MM.1S (cell line): ENCODE results near the gene CCDC85B.

Source experiments
- DNase-seq: peaks from one replicate; pipeline ENCODE4 v3.0.0-alpha.2; 2015
- H2AFZ ChIP-seq: fragments of 300-600 bp; sonication (generic); 2 replicates; pipeline ENCODE4 v1.6.0; 2016; ENCODE audit warnings: antibody characterized with exemption, low read length
- H3F3A ChIP-seq: fragments of 300-600 bp; sonication (generic); 2 replicates; pipeline ENCODE4 v1.6.1; 2016; ENCODE audit warnings: mild to moderate bottlenecking, antibody characterized with exemption, low read length, moderate library complexity, mixed read lengths; ENCODE audit not compliant: insufficient read depth
- H3K27ac ChIP-seq: fragments of 300-600 bp; sonication (generic); 2 replicates; pipeline ENCODE4 v1.5.1; 2016; ENCODE audit warnings: mild to moderate bottlenecking, low read length
- H3K27me3 ChIP-seq: fragments of 300-600 bp; sonication (generic); replicated peaks from 2 replicates; pipeline ENCODE4 v1.6.0; 2016; ENCODE audit warnings: low read length; ENCODE audit not compliant: insufficient read depth
- H3K36me3 ChIP-seq: fragments of 300-600 bp; sonication (generic); replicated peaks from 2 replicates; pipeline ENCODE4 v1.6.1; 2016; ENCODE audit warnings: mild to moderate bottlenecking, low read length, mixed read lengths; ENCODE audit not compliant: insufficient read depth
- H3K4me1 ChIP-seq: fragments of 300-600 bp; sonication (generic); 2 replicates; pipeline ENCODE4 v1.6.1; 2016; ENCODE audit warnings: low read length, mixed read lengths
- H3K4me2 ChIP-seq: fragments of 300-600 bp; sonication (generic); 2 replicates; pipeline ENCODE4 v1.6.0; 2016; ENCODE audit warnings: low read depth, low read length
- H3K4me3 ChIP-seq: fragments of 300-600 bp; sonication (generic); 2 replicates; pipeline ENCODE4 v1.5.1; 2016; ENCODE audit warnings: low read length, mixed read lengths
- H3K79me2 ChIP-seq: fragments of 300-600 bp; sonication (generic); 2 replicates; pipeline ENCODE4 v1.6.1; 2016; ENCODE audit warnings: mixed run types, low read length, mixed read lengths
- H3K9ac ChIP-seq: fragments of 300-600 bp; sonication (generic); 2 replicates; pipeline ENCODE4 v1.6.1; 2016; ENCODE audit warnings: low read length, mixed read lengths
- H3K9me2 ChIP-seq: fragments of 300-600 bp; sonication (generic); replicated peaks from 2 replicates; pipeline ENCODE4 v1.6.1; 2016; ENCODE audit warnings: mild to moderate bottlenecking, low read length, mixed read lengths; ENCODE audit not compliant: insufficient read depth
- H3K9me3 ChIP-seq: fragments of 300-600 bp; sonication (generic); replicated peaks from 2 replicates; pipeline ENCODE4 v1.6.1; 2016; ENCODE audit warnings: mild to moderate bottlenecking, low read length, mixed read lengths; ENCODE audit not compliant: insufficient read depth
- H4K20me1 ChIP-seq: fragments of 300-600 bp; sonication (generic); 2 replicates; pipeline ENCODE4 v1.6.1; 2016; ENCODE audit warnings: mild to moderate bottlenecking, low read length, moderate library complexity, mixed read lengths; ENCODE audit not compliant: insufficient read depth
- EZH2 ChIP-seq: fragments of 300-600 bp; sonication (generic); optimal IDR thresholded peaks from 2 replicates; pipeline ENCODE3; 2017; ENCODE audit warnings: low read depth, mild to moderate bottlenecking, antibody characterized with exemption, low read length, mixed read lengths
- EZH2phosphoT487 ChIP-seq: fragments of 300-600 bp; sonication (generic); IDR thresholded peaks from 2 replicates; pipeline ENCODE4 v1.6.1; 2018; ENCODE audit warnings: antibody characterized with exemption, low read length
- TF ChIP-seq, protein P1 (sequence below): fragments of 300-600 bp; sonication (generic); IDR thresholded peaks from 2 replicates; pipeline ENCODE4 v1.5.1; 2016; ENCODE audit warnings: antibody characterized with exemption, low read length, mixed read lengths

The CCDC85B gene

DNA sequence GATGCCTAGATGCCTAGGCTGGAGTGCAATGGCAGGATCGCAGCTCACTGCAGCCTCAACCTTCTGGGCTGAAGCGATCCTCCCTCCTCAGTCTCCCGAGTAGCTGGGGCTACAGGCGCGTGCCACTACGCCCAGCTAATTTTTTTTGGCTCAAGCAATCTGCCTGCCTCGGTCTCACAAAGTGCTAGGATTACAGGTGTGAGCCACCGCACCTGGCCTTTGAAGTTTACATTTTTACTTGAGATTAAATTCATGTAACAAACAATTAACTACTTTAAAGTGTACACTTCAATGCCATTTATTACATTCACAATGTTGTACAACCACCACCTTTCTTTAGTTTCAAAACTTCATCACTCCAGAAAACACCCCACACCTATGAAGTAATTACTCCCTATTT lies 13.2 kb downstream of the CCDC85B start:
- Histone ChIP-seq H3K27me3 (peaks cover 7% of the 10 kb centered on the region; the same call in 1 of the 2 replicates), H3K79me2 (no peaks in the 10 kb centered on the region), H3K9me3 (no peaks in the 10 kb centered on the region), H3K4me1 (peaks cover 30% of the 10 kb centered on the region), H4K20me1 (no peaks in the 10 kb centered on the region), H3K36me3 (no peaks in the 10 kb centered on the region), H3K4me2 (no peak overlapping the region), H3F3A (peaks cover 11% of the 10 kb centered on the region; the same call in 1 of the 2 replicates), H3K27ac (no peak overlapping the region), H2AFZ (no peak overlapping the region), H3K9ac (no peak overlapping the region), H3K4me3 (no peak overlapping the region), H3K9me2 (no peaks in the 10 kb centered on the region)
- TF ChIP-seq EZH2phosphoT487 (no peak), EZH2 (no peak)
- TF ChIP-seq, protein P1, sequence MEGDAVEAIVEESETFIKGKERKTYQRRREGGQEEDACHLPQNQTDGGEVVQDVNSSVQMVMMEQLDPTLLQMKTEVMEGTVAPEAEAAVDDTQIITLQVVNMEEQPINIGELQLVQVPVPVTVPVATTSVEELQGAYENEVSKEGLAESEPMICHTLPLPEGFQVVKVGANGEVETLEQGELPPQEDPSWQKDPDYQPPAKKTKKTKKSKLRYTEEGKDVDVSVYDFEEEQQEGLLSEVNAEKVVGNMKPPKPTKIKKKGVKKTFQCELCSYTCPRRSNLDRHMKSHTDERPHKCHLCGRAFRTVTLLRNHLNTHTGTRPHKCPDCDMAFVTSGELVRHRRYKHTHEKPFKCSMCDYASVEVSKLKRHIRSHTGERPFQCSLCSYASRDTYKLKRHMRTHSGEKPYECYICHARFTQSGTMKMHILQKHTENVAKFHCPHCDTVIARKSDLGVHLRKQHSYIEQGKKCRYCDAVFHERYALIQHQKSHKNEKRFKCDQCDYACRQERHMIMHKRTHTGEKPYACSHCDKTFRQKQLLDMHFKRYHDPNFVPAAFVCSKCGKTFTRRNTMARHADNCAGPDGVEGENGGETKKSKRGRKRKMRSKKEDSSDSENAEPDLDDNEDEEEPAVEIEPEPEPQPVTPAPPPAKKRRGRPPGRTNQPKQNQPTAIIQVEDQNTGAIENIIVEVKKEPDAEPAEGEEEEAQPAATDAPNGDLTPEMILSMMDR, result no peak
- no peak for DNase-seq

DNA sequence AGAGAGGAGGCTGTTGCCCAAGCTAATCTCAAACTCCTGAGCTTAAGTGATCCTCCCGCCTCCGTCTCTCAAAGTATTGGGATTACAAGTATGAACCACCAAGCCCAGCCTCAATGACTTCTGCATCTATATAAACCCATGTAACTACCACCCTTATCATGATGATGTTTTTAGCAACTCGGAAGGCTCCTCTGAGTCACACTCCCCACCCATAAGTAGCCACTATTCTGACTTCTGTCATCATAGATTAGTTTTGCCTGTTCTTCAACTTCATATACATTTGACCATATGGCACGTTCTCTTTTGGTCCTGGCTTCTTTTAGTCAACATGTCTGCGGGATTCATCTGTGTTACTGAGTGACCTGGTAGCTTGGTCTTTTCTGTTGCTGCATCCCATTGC lies 16.1 kb downstream of the CCDC85B start:
- Histone ChIP-seq H4K20me1 (no peaks in the 10 kb centered on the region), H3K27me3 (no peaks in the 10 kb centered on the region), H2AFZ (no peak overlapping the region), H3K4me2 (no peak overlapping the region), H3K36me3 (no peaks in the 10 kb centered on the region), H3F3A (peaks cover 17% of the 10 kb centered on the region), H3K9ac (no peak overlapping the region), H3K27ac (no peak overlapping the region), H3K9me3 (no peaks in the 10 kb centered on the region), H3K4me1 (peaks cover 18% of the 10 kb centered on the region), H3K4me3 (no peak overlapping the region), H3K9me2 (no peaks in the 10 kb centered on the region), H3K79me2 (no peaks in the 10 kb centered on the region)
- TF ChIP-seq, protein P1, result no peak
- TF ChIP-seq EZH2 (no peak), EZH2phosphoT487 (no peak)
- DNase-seq, result no peak

DNA sequence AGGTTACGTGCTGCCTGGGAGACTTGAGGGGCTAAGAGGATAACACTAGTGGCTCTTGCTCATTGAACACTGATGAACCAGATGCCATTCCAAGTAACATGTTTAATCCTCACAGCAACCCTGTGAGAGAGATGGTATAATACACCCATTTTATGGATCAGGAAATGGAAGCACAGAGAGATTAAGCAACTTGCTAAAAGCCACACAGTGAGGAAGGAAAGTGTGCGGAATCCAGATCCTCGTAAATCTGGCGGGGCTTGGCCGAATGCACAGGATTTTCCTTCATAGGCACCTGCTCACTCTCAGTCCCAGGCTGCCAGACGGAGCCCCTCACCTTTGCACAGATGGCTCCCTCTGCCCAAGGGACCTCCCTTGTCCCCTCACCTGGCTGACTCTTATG lies 17.4 kb downstream of the CCDC85B start:
- Histone ChIP-seq H3K79me2 (no peaks in the 10 kb centered on the region), H2AFZ (no peak overlapping the region), H3K4me2 (no peak overlapping the region), H3K9me3 (no peaks in the 10 kb centered on the region), H3K9me2 (no peaks in the 10 kb centered on the region), H3K36me3 (no peaks in the 10 kb centered on the region), H4K20me1 (no peaks in the 10 kb centered on the region), H3K27me3 (no peaks in the 10 kb centered on the region), H3F3A (peaks cover 11% of the 10 kb centered on the region), H3K27ac (no peak overlapping the region), H3K4me1 (peaks cover 11% of the 10 kb centered on the region; the same call in 1 of the 2 replicates), H3K4me3 (no peak overlapping the region), H3K9ac (no peak overlapping the region)
- TF ChIP-seq EZH2phosphoT487, result no peak
- TF ChIP-seq, protein P1, result no peak
- TF ChIP-seq EZH2, result no peak
- DNase-seq, result no peak
